Prostate gland (tissue), 1 donor: ENCODE measurements around the gene CEP104.

Experiments
- POLR2A ChIP-seq: fragments of 450-650 bp; IDR thresholded peaks from one replicate; pipeline ENCODE4 v1.6.1; 2016; ENCODE audit warnings: antibody characterized with exemption, mild to moderate bottlenecking
- POLR2AphosphoS5 ChIP-seq: sonication (generic); formaldehyde crosslinking; IDR thresholded peaks from one replicate; pipeline ENCODE4 v1.6.1; 2017; ENCODE audit warnings: antibody characterized with exemption

DNA sequence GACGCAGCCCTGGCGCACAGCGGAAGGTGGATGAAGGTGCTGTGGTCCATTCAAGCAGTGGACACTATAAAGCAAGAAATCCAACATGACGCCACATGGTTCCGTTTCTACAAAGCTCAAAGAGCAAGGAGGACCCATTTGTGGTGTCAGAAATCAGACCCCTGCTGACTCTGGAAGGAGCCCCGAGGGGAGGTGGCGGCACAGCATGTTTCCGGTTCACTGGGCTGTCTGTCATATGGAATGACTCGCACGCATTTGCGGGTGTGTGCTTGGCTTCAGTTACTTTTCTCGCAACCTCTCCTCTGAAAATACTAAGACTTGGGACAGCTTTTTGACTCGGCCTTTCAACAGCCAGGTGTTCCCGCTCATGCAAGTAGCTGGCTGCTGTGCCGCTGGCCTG lies 31.7 kb downstream of the CEP104 start:
- TF ChIP-seq POLR2AphosphoS5 (no peak), POLR2A (no peak)
